ENCODE results near the gene POLD2.

Gene POLD2

GRCh38 chr7:44148166-44148565 is 24.8 kb upstream of the POLD2 start:
- TF ChIP-seq REST (IDR thresholded peaks at IDR 0.05; ENCODE audit: insufficient read depth in 1 of 2, low read depth in 2 of 2, low read length in 2 of 2) = no peak
- no peak for TF ChIP-seq FOXP2 (optimal IDR thresholded peaks at IDR 0.05; ENCODE audit: borderline replicate concordance, extremely low read depth, extremely low read length, insufficient read depth)
- no peak for TF ChIP-seq POLR2AphosphoS5 (IDR thresholded peaks at IDR 0.05; ENCODE audit: low read depth, low read length)
- TF ChIP-seq SIN3A (IDR thresholded peaks at IDR 0.05; ENCODE audit: borderline replicate concordance, insufficient read depth, low read length) = no peak
- no peak for TF ChIP-seq TAF1 (IDR thresholded peaks at IDR 0.05; ENCODE audit: borderline replicate concordance, insufficient read depth, low read length)

- TF ChIP-seq POLR2AphosphoS5 (IDR thresholded peaks at IDR 0.05; ENCODE audit: low read depth, low read length) (no peak), REST (IDR thresholded peaks at IDR 0.05; ENCODE audit: insufficient read depth in 1 of 2, low read depth in 2 of 2, low read length in 2 of 2) (no peak), TAF1 (IDR thresholded peaks at IDR 0.05; ENCODE audit: borderline replicate concordance, insufficient read depth, low read length) (no peak), SIN3A (IDR thresholded peaks at IDR 0.05; ENCODE audit: borderline replicate concordance, insufficient read depth, low read length) (no peak), FOXP2 (optimal IDR thresholded peaks at IDR 0.05; ENCODE audit: borderline replicate concordance, extremely low read depth, extremely low read length, insufficient read depth) (no peak)
Observed at GRCh38 chr7:44147026-44147991, 24.0 kb upstream of the POLD2 start.

GRCh38 chr7:44145969-44146911 is 22.9 kb upstream of the POLD2 start:
- TF ChIP-seq TAF1 (IDR thresholded peaks at IDR 0.05; ENCODE audit: borderline replicate concordance, insufficient read depth, low read length) = no peak
- TF ChIP-seq SIN3A (IDR thresholded peaks at IDR 0.05; ENCODE audit: borderline replicate concordance, insufficient read depth, low read length) = no peak
- TF ChIP-seq REST (IDR thresholded peaks at IDR 0.05; ENCODE audit: insufficient read depth in 1 of 2, low read depth in 2 of 2, low read length in 2 of 2) = no peak
- no peak for TF ChIP-seq POLR2AphosphoS5 (IDR thresholded peaks at IDR 0.05; ENCODE audit: low read depth, low read length)
- no peak for TF ChIP-seq FOXP2 (optimal IDR thresholded peaks at IDR 0.05; ENCODE audit: borderline replicate concordance, extremely low read depth, extremely low read length, insufficient read depth)

GRCh38 chr7:44145479-44145968 is 22.2 kb upstream of the POLD2 start:
- no peak for TF ChIP-seq REST (IDR thresholded peaks at IDR 0.05; ENCODE audit: insufficient read depth in 1 of 2, low read depth in 2 of 2, low read length in 2 of 2)
- no peak for TF ChIP-seq POLR2AphosphoS5 (IDR thresholded peaks at IDR 0.05; ENCODE audit: low read depth, low read length)
- TF ChIP-seq TAF1 (IDR thresholded peaks at IDR 0.05; ENCODE audit: borderline replicate concordance, insufficient read depth, low read length) = no peak
- TF ChIP-seq SIN3A (IDR thresholded peaks at IDR 0.05; ENCODE audit: borderline replicate concordance, insufficient read depth, low read length) = no peak
